K562 (cell line): ENCODE results near the gene ZNF787. TPM values are rescaled to one million over a fixed set of nuclear protein-coding genes. Genes with fewer than 3 reads are reported as not detected.
"Not testable (repeated sequence)": the region's sequence is repeated elsewhere in the genome, so short reads cannot be mapped to it uniquely, and the experiment has no call there.

Source experiments
- ATAC-seq: fragments of 200-7000 bp; cut with Tn5 transposase; 3 replicates; pipeline ENCODE4 v1.9.1; 2020; ENCODE audit warnings: moderate library complexity
- BruUV-seq: library from RNA; stranded (reverse); fragments of 400-500 nt; replicated peaks from 2 replicates; lab custom pipeline; 2021; lab: Mats Ljungman, UMichigan
- CTCF ChIA-PET: fragments of 300-600 bp; formaldehyde crosslinking; extraction: SDS; loops from one replicate; lab custom pipeline; 2021; ENCODE audit warnings: low intra/inter-chr PET ratio; lab: Yijun Ruan, JAX
- POLR2A ChIA-PET: fragments of 300-600, 350-650 bp; sonication (Branson Sonifier 250); formaldehyde crosslinking; extraction: SDS; loops from one replicate; lab custom pipeline; 2021; ENCODE audit warnings: antibody characterized with exemption, inconsistent platforms; lab: Yijun Ruan, JAX
- DNase-seq, 4 experiments: peaks; one replicate each; pipeline versions ENCODE4 v3.0.0 to v3.0.0-alpha.2; 2011 to 2018; ENCODE audit warnings: low spot score in 3 of 4, mixed read lengths in 3 of 4; ENCODE audit errors: extremely low read depth in 1 of 4
- FAIRE-seq: peaks from 2 replicates; lab custom pipeline; 2011; peaks lifted over from hg19 to GRCh38; lab: Jason Lieb, UNC
- H2AFZ ChIP-seq: 2 replicates; pipeline ENCODE4 v1.6.0; 2011; ENCODE audit warnings: low read depth, low read length, control low read depth, inconsistent platforms
- H3K27ac ChIP-seq: fragments of 200-600 bp; 3 replicates; pipeline ENCODE4 v1.8.0; 2011; ENCODE audit warnings: low read depth, mild to moderate bottlenecking, control low read depth, inconsistent platforms, low read length, moderate library complexity, mixed read lengths; ENCODE audit errors: extremely low read depth
- H3K27me3 ChIP-seq, 2 experiments: fragments of 300-600 bp in 1 of 2; 2 replicates in 1 of 2; 3 replicates in 1 of 2; pipeline versions ENCODE4 v1.6.0 to v1.8.0; 2011; ENCODE audit warnings: inconsistent platforms in 2 of 2, low read length in 2 of 2, mild to moderate bottlenecking in 1 of 2, mixed read lengths in 1 of 2, moderate library complexity in 1 of 2; ENCODE audit not compliant: control insufficient read depth in 2 of 2, insufficient read depth in 2 of 2
- H3K36me3 ChIP-seq: fragments of 300-600 bp; 3 replicates; pipeline ENCODE4 v1.8.0; 2011; ENCODE audit warnings: mild to moderate bottlenecking, low read length, inconsistent platforms; ENCODE audit not compliant: control insufficient read depth, insufficient read depth
- H3K4me1 ChIP-seq, 2 experiments: fragments of 200-600 bp in 1 of 2; replicated peaks in 1 of 2; 2 replicates in 1 of 2; 3 replicates in 1 of 2; pipeline versions ENCODE4 v1.5.1 to v1.8.0; 2011; ENCODE audit warnings: inconsistent platforms in 2 of 2, low read length in 2 of 2, mild to moderate bottlenecking in 1 of 2, mixed read lengths in 1 of 2, moderate library complexity in 1 of 2; ENCODE audit not compliant: control insufficient read depth in 2 of 2, insufficient read depth in 2 of 2
- H3K4me2 ChIP-seq: 2 replicates; pipeline ENCODE4 v1.6.1; 2011; ENCODE audit warnings: low read length, control low read depth, inconsistent platforms, mixed read lengths; ENCODE audit not compliant: insufficient read depth
- H3K4me3 ChIP-seq: fragments of 200-600 bp; sonication (generic), shearing (Covaris generic); 2 replicates; pipeline ENCODE4 v1.5.1; 2016; ENCODE audit warnings: control low read depth, inconsistent platforms
- H3K79me2 ChIP-seq: fragments of 200-600 bp; 3 replicates; pipeline ENCODE4 v1.8.0; 2011; ENCODE audit warnings: low read length, inconsistent platforms; ENCODE audit not compliant: control insufficient read depth, insufficient read depth
- H3K9ac ChIP-seq, 2 experiments: 2 replicates each; pipeline versions ENCODE4 v1.6.0 to v1.6.1; 2011; ENCODE audit warnings: low read depth in 2 of 2, low read length in 2 of 2, control low read depth in 1 of 2, inconsistent platforms in 1 of 2, mild to moderate bottlenecking in 1 of 2, mixed read lengths in 1 of 2; ENCODE audit not compliant: insufficient read depth in 1 of 2
- H3K9me1 ChIP-seq: one replicate; pipeline ENCODE4 v1.6.0; 2011; ENCODE audit warnings: inconsistent platforms, mild to moderate bottlenecking, low read length, moderate library complexity; ENCODE audit not compliant: control insufficient read depth, insufficient read depth
- H3K9me3 ChIP-seq: replicated peaks from 2 replicates; pipeline ENCODE4 v1.5.1; 2011; ENCODE audit warnings: low read depth, low read length, inconsistent platforms; ENCODE audit not compliant: control insufficient read depth, insufficient read depth
- H4K20me1 ChIP-seq: replicated peaks from 2 replicates; pipeline ENCODE4 v1.6.1; 2011; ENCODE audit warnings: low read length, inconsistent platforms, mixed read lengths; ENCODE audit not compliant: control insufficient read depth, insufficient read depth
- CTCF ChIP-seq, 3 experiments: IDR thresholded peaks in 2 of 3; conservative IDR thresholded peaks in 1 of 3; 2 replicates each; pipeline ENCODE4 v1.5.1; 2011 to 2012; ENCODE audit warnings: low read length in 3 of 3, mild to moderate bottlenecking in 3 of 3, control low read depth in 2 of 3, improper control_type of control experiment in 1 of 3, inconsistent platforms in 1 of 3, low read depth in 1 of 3, mixed read lengths in 1 of 3, moderate library complexity in 1 of 3; ENCODE audit not compliant: insufficient read depth in 2 of 3
- RBFOX2 ChIP-seq: fragments of 200-400 bp; formaldehyde crosslinking; IDR thresholded peaks from 2 replicates; pipeline ENCODE4 v1.6.1; 2017; ENCODE audit warnings: low read depth, mild to moderate bottlenecking, low read length, moderate library complexity
- SP2 ChIP-seq: IDR thresholded peaks from 2 replicates; pipeline ENCODE4 v1.6.1; 2011; ENCODE audit warnings: mild to moderate bottlenecking, low read depth, low read length, moderate library complexity; ENCODE audit not compliant: poor library complexity, severe bottlenecking; ENCODE audit errors: extremely low read depth
- TEAD4 ChIP-seq, 2 experiments: sonication (generic) in 1 of 2; formaldehyde crosslinking in 1 of 2; IDR thresholded peaks; 2 replicates each; pipeline versions ENCODE4 v1.6.1 to v1.8.0; 2012 to 2022; ENCODE audit warnings: borderline replicate concordance in 1 of 2, inconsistent platforms in 1 of 2, low read length in 1 of 2, mild to moderate bottlenecking in 1 of 2, missing genetic modification reagents in 1 of 2
- WGBS: fragments of 100-300 bp; shearing (Covaris generic); methylation state at CpG from one replicate; pipeline ENCODE4 v1.1.6; 2016; ENCODE audit warnings: low coverage, mixed read lengths; ENCODE audit not compliant: insufficient coverage; ENCODE audit errors: missing lambda C conversion rate; 5-methylcytosine and 5-hydroxymethylcytosine counted together
- in situ Hi-C: fragments of 300-500 bp; cut with MboI; formaldehyde crosslinking; loops from 4 replicates; pipeline ENCODE4 v1.15.0; 2018; ENCODE audit warnings: inconsistent platforms, mixed read lengths
- intact Hi-C: fragments of 100-400 bp; cut with micrococcal nuclease; formaldehyde crosslinking; loops from 2 replicates; pipeline ENCODE4 v1.14.2; 2022
- polyA plus RNA-seq, 8 experiments: library from polyadenylated mRNA; depleted of rRNA in 4 of 8; stranded (reverse) in 5 of 8; unstranded in 3 of 8; fragments of >200 nt; fragmentation: Nextera tagmentation in 2 of 8; fragmentation: Illumina TruSeq in 1 of 8; extraction: Ambion mirVana in 2 of 8; extraction: Trizol in 1 of 8; gene quantifications; 2 replicates each; pipeline versions ENCODE4 v1.2.1 to v1.2.3, GENCODE V29; 2011 to 2014; ENCODE audit warnings: inconsistent platforms in 1 of 8, missing spikeins in 1 of 8
- total RNA-seq, 7 experiments: library from RNA; depleted of rRNA in 6 of 7; stranded (reverse); fragments of >200 nt in 6 of 7; fragmentation: Illumina TruSeq in 2 of 7; extraction: Trizol in 2 of 7; gene quantifications; 2 replicates each; pipeline versions ENCODE4 v1.2.1 to v1.2.3, GENCODE V29; 2011 to 2021; ENCODE audit warnings: low replicate concordance in 1 of 7

The ZNF787 gene
- total and polyA plus RNA-seq, 9 of the 15 experiments (the other 6 are each of a cell fraction or from before 2014, with no cell fraction given): 0.45 to 77.6 (median 7.3) TPM

- TF ChIP-seq RBFOX2: peak; percentile 35; the same call in 1 of the 2 replicates
Observed at GRCh38 chr19:56106397-56106849, 14.7 kb downstream of the ZNF787 start (continued).

GRCh38 chr19:56105831-56106396 lies 15.2 kb downstream of the ZNF787 start:
- Histone ChIP-seq H3K79me2 (peaks cover 91% of the 10 kb centered on the region), H3K4me1 (peaks cover 4 to 47% of the 10 kb centered on the region in 2 experiments; a peak in 3 of 5 replicates), H3K36me3 (peaks cover 62% of the 10 kb centered on the region)
- POLR2A ChIA-PET, H3K9ac ChIP-seq, ATAC-seq, in situ Hi-C loops, CTCF ChIA-PET, H3K27ac ChIP-seq, BruUV-seq, H3K9me3 ChIP-seq, H4K20me1 ChIP-seq, H3K4me3 ChIP-seq, H3K27me3 ChIP-seq, intact Hi-C loops, FAIRE-seq, H3K4me2 ChIP-seq, H3K9me1 ChIP-seq, DNase-seq, H2AFZ ChIP-seq: not testable (repeated sequence)
- 99% methylated on average over 21 of the region's 61 CpGs for WGBS

- no peak for TF ChIP-seq TEAD4 (IDR thresholded peaks at IDR 0.05; ENCODE audit: low read length)
- no peak for TF ChIP-seq TEAD4 (CRISPR knock-in tag; IDR thresholded peaks at IDR 0.05; ENCODE audit: borderline replicate concordance)
- TF ChIP-seq SP2: no peak
- peak in 2 of 3 experiments; percentile 11 to 33; a peak in 3 of 6 replicates for TF ChIP-seq CTCF (IDR thresholded peaks at IDR 0.05 in 2 of 3, conservative IDR thresholded peaks at IDR 0.05 in 1 of 3; ENCODE audit: insufficient read depth in 2 of 3, low read depth in 1 of 3, low read length in 3 of 3)
- peak; percentile 55; the same call in 1 of the 3 replicates for ATAC-seq
- DNase-seq: no peak
- no peaks in the 10 kb centered on the region for H3K9me1 ChIP-seq
- WGBS: 91% methylated on average over 16 of the region's 22 CpGs
- H3K9me3 ChIP-seq: peaks cover 4% of the 10 kb centered on the region; the same call in 1 of the 2 replicates
- H3K79me2 ChIP-seq: peaks cover 85% of the 10 kb centered on the region
- peaks cover 0 to 41% of the 10 kb centered on the region in 2 experiments; a peak in 1 of 5 replicates for H3K4me1 ChIP-seq
- in situ Hi-C loops (no loop called here), intact Hi-C loops (no loop called here)
- no peak overlapping the region for H3K9ac ChIP-seq
- H3K4me2 ChIP-seq: no peak overlapping the region
- no peaks in the 10 kb centered on the region for H4K20me1 ChIP-seq
- no peak overlapping the region for H3K4me3 ChIP-seq
- BruUV-seq: no TSS peak
- FAIRE-seq: no peak
- POLR2A ChIA-PET: no interaction called here
- CTCF ChIA-PET: no interaction called here
- no peaks in the 10 kb centered on the region for H3K27me3 ChIP-seq
- H3K27ac ChIP-seq: no peak overlapping the region
- no peak overlapping the region for H2AFZ ChIP-seq
- H3K36me3 ChIP-seq: peaks cover 64% of the 10 kb centered on the region
Observed at GRCh38 chr19:56105090-56105701, 15.9 kb downstream of the ZNF787 start.
